Calu3 (cell line): ENCODE measurements around the gene MDM1. TPM values are rescaled to one million over a fixed set of nuclear protein-coding genes. Genes with fewer than 3 reads are reported as not detected.

Experiments used
- BruUV-seq: library from RNA; stranded (reverse); fragments of 400-500 nt; replicated peaks from 2 replicates; lab custom pipeline; 2021; lab: Mats Ljungman, UMichigan
- CTCF ChIA-PET: fragments of 300-600 bp; sonication (Branson Sonifier 250); formaldehyde crosslinking; loops from one replicate; lab custom pipeline; 2022; ENCODE audit warnings: antibody characterized with exemption; lab: Charles Lee
- DNase-seq: peaks from one replicate; pipeline ENCODE4 v3.0.0; 2022
- H3K27ac Mint-ChIP-seq: one replicate; pipeline ENCODE4 v1.8.0; 2022; ENCODE audit warnings: mixed read lengths; ENCODE audit not compliant: unreplicated experiment
- H3K27me3 Mint-ChIP-seq: one replicate; pipeline ENCODE4 v1.8.0; 2022; ENCODE audit warnings: mixed read lengths; ENCODE audit not compliant: unreplicated experiment
- H3K36me3 Mint-ChIP-seq: one replicate; pipeline ENCODE4 v1.8.0; 2022; ENCODE audit warnings: mild to moderate bottlenecking, moderate library complexity, mixed read lengths; ENCODE audit not compliant: insufficient read depth, unreplicated experiment
- H3K4me1 Mint-ChIP-seq: one replicate; pipeline ENCODE4 v1.8.0; 2022; ENCODE audit warnings: mild to moderate bottlenecking, low read depth, mixed read lengths; ENCODE audit not compliant: unreplicated experiment
- H3K4me3 Mint-ChIP-seq: one replicate; pipeline ENCODE4 v1.8.0; 2022; ENCODE audit warnings: mild to moderate bottlenecking, low read depth, moderate library complexity, mixed read lengths; ENCODE audit not compliant: unreplicated experiment
- H3K9me3 Mint-ChIP-seq: one replicate; pipeline ENCODE4 v1.8.0; 2022; ENCODE audit warnings: low read depth, mixed read lengths; ENCODE audit not compliant: unreplicated experiment
- intact Hi-C: fragments of 100-400 bp; cut with micrococcal nuclease; formaldehyde crosslinking; loops from one replicate; pipeline ENCODE4 v1.10.0; 2022; ENCODE audit not compliant: unreplicated experiment
- total RNA-seq: library from RNA; stranded (reverse); gene quantifications from 2 replicates; pipeline ENCODE4 v1.2.3, GENCODE V29; 2022
- TF ChIP-seq, protein P1 (sequence below): fragments of 200-600 bp; IDR thresholded peaks from one replicate; pipeline ENCODE4 v1.8.0; 2022; ENCODE audit warnings: antibody characterized with exemption; ENCODE audit not compliant: unreplicated experiment

MDM1 gene
- total RNA-seq, 1 experiment from 2014 or later: 22.7 TPM

DNA sequence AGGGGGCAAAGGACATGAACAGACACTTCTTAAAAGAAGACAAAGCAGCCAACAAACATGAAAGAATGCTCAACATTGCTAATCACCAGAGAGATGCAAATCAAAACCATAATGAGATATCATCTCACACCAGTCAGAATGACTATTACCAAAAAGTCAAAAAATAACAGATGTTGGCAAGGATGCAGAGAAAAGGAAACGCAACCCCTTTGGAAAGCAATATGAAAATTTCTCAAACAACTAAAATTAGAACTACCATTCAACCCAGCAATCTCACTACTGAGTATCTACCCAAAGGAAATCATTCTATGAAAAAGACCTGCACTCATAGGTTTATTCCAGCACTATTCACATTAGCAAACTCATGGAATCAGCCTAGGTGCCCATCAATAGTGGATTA is 25.6 kb downstream of the MDM1 start:
- Mint-ChIP-seq H3K9me3 (no peaks in the 10 kb centered on the region), H3K27me3 (no peaks in the 10 kb centered on the region), H3K27ac (no peak overlapping the region), H3K36me3 (no peaks in the 10 kb centered on the region), H3K4me1 (no peaks in the 10 kb centered on the region), H3K4me3 (no peak overlapping the region)
- intact Hi-C loops: no loop called here
- BruUV-seq: no TSS peak
- CTCF ChIA-PET: no interaction called here
- TF ChIP-seq, protein P1, sequence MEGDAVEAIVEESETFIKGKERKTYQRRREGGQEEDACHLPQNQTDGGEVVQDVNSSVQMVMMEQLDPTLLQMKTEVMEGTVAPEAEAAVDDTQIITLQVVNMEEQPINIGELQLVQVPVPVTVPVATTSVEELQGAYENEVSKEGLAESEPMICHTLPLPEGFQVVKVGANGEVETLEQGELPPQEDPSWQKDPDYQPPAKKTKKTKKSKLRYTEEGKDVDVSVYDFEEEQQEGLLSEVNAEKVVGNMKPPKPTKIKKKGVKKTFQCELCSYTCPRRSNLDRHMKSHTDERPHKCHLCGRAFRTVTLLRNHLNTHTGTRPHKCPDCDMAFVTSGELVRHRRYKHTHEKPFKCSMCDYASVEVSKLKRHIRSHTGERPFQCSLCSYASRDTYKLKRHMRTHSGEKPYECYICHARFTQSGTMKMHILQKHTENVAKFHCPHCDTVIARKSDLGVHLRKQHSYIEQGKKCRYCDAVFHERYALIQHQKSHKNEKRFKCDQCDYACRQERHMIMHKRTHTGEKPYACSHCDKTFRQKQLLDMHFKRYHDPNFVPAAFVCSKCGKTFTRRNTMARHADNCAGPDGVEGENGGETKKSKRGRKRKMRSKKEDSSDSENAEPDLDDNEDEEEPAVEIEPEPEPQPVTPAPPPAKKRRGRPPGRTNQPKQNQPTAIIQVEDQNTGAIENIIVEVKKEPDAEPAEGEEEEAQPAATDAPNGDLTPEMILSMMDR: no peak
- DNase-seq: no peak

DNA sequence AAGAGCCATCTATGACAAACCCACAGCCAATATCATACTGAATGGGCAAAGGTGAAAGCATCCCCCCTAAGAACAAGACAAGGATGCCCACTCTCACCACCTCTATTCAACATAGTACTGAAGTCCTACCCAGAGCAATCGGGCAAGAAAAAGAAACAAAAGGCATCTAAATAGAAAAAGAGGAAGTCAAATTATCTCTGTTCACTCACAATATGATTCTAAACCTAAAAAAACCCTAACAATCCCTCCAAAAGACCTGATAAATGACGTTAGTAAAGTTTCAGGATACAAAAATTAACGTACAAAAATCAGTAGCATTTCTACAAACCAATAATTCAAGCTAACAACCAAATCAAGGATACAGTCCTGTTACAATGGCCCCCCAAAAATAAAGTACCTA is 26.9 kb downstream of the MDM1 start:
- Mint-ChIP-seq H3K4me1 (no peaks in the 10 kb centered on the region), H3K36me3 (no peaks in the 10 kb centered on the region), H3K27ac (no peak overlapping the region), H3K27me3 (no peaks in the 10 kb centered on the region), H3K9me3 (no peaks in the 10 kb centered on the region), H3K4me3 (no peak overlapping the region)
- DNase-seq: no peak
- no TSS peak for BruUV-seq
- TF ChIP-seq, protein P1: no peak
- CTCF ChIA-PET: interaction anchor here (0.7 kb wide), 1 partner anchor 584 kb away, joined by 3 read pairs; no protein-coding TSS in a partner anchor
- intact Hi-C loops: no loop called here

DNA sequence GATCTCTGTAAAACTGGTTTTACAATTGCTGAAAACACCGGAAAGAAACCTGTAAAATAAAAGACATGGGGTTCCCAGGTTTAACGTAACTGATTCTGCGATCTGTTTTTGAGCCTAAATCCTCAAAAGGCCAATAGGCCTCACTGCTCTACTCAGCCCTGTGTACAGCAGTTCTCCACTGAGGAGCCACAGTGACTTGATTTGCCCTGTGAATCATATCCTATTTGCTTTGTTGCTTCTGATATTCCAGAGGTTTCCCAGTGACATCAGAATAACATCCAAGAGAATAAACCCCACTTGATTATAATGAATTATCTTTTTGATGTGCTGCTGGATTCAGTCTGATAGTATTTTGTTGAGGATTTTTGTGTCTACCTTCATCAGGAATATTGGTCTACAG is 27.5 kb downstream of the MDM1 start:
- DNase-seq: no peak
- Mint-ChIP-seq H3K9me3 (no peaks in the 10 kb centered on the region), H3K27ac (no peak overlapping the region), H3K4me1 (no peaks in the 10 kb centered on the region), H3K36me3 (no peaks in the 10 kb centered on the region), H3K4me3 (no peak overlapping the region), H3K27me3 (no peaks in the 10 kb centered on the region)
- BruUV-seq: no TSS peak
- CTCF ChIA-PET: no interaction called here
- TF ChIP-seq, protein P1: no peak
- intact Hi-C loops: no loop called here

DNA sequence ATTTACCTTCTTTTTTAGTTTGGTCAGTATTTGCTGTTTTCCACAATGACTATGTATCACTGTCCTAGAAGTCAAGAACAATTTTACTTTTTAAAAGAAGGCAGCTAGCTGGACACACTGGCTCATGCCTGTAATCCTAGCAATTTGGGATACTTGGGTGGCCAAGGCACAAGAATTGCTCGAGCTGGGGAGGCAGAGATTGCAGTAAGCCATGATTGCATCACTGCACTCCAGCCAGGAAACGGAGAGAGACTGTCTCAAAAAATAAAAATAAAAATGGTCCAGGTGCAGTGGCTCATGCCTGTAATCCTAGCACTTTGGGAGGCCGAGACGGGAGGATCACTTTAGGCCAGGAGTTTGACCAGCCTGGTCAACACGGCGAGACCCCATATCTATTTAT is 28.3 kb downstream of the MDM1 start:
- intact Hi-C loops: no loop called here
- no peaks in the 10 kb centered on the region for H3K4me1 Mint-ChIP-seq
- DNase-seq: no peak

More for the DNA sequence above, 28.3 kb downstream of the MDM1 start:
- Mint-ChIP-seq H3K27me3 (no peaks in the 10 kb centered on the region), H3K36me3 (no peaks in the 10 kb centered on the region), H3K27ac (no peak overlapping the region), H3K9me3 (no peaks in the 10 kb centered on the region), H3K4me3 (no peak overlapping the region)
- BruUV-seq: no TSS peak
- TF ChIP-seq, protein P1: no peak
- CTCF ChIA-PET: no interaction called here
